Spleen (tissue), 11 donors: ENCODE measurements around the gene LY86. TPM values are rescaled to one million over a fixed set of nuclear protein-coding genes. Genes with fewer than 3 reads are reported as not detected.

ENCODE experiments used
- DNase-seq: peaks from one replicate; pipeline ENCODE4 v3.0.0-alpha.2; 2020
- H3K27ac ChIP-seq, 8 donors: fragments of 200-600 bp; sonication (generic) in 7 of 8; 1 replicate in 4 of 8; 2 replicates in 4 of 8; pipeline versions ENCODE4 v1.5.0 to v1.8.0; 2016 to 2021; ENCODE audit warnings: inconsistent platforms in 4 of 8, mild to moderate bottlenecking in 4 of 8, moderate library complexity in 1 of 8
- H3K27me3 ChIP-seq, 7 donors: fragments of 200-600 bp; sonication (generic) in 6 of 7; replicated peaks in 1 of 7; 1 replicate in 4 of 7; 2 replicates in 3 of 7; pipeline versions ENCODE4 v1.5.0 to v1.8.0; 2016 to 2021; ENCODE audit warnings: inconsistent platforms in 3 of 7, mild to moderate bottlenecking in 1 of 7
- H3K36me3 ChIP-seq, 6 donors: fragments of 200-600 bp; sonication (generic) in 5 of 6; 1 replicate in 4 of 6; 2 replicates in 2 of 6; pipeline versions ENCODE4 v1.5.0 to v1.8.0; 2016 to 2021; ENCODE audit warnings: inconsistent platforms in 2 of 6
- H3K4me1 ChIP-seq, 6 donors: fragments of 200-600 bp; sonication (generic) in 5 of 6; 1 replicate in 3 of 6; 2 replicates in 3 of 6; pipeline versions ENCODE4 v1.5.0 to v1.8.0; 2016 to 2021; ENCODE audit warnings: inconsistent platforms in 3 of 6
- H3K4me3 ChIP-seq, 8 donors: fragments of 200-600 bp; sonication (generic) in 7 of 8; 1 replicate in 4 of 8; 2 replicates in 4 of 8; pipeline versions ENCODE4 v1.5.0 to v1.8.0; 2016 to 2021; ENCODE audit warnings: inconsistent platforms in 4 of 8, mild to moderate bottlenecking in 4 of 8, moderate library complexity in 2 of 8
- H3K9me3 ChIP-seq, 8 donors: fragments of 200-600 bp; sonication (generic) in 7 of 8; 1 replicate in 4 of 8; 2 replicates in 4 of 8; pipeline versions ENCODE4 v1.5.0 to v1.8.0; 2016 to 2021; ENCODE audit warnings: inconsistent platforms in 4 of 8
- POLR2A ChIP-seq, 3 donors: fragments of 450-650 bp; IDR thresholded peaks; one replicate each; pipeline ENCODE4 v1.5.1; 2017; ENCODE audit warnings: antibody characterized with exemption in 3 of 3, mild to moderate bottlenecking in 1 of 3
- POLR2AphosphoS5 ChIP-seq, 3 donors: sonication (generic); formaldehyde crosslinking; IDR thresholded peaks; one replicate each; pipeline ENCODE4 v1.5.1; 2017; ENCODE audit warnings: antibody characterized with exemption in 3 of 3
- WGBS, 5 donors: extraction: QIAGEN DNeasy Blood & Tissue Kit in 3 of 5; methylation state at CpG; one replicate each; pipeline versions ENCODE4 v1.1.5 to v1.1.7; 2013 to 2018; 5-methylcytosine and 5-hydroxymethylcytosine counted together
- intact Hi-C: fragments of 100-400 bp; cut with DNase I; formaldehyde crosslinking; loops from one replicate; pipeline ENCODE4 v1.15.0; 2023; ENCODE audit warnings: low total_unique reads
- polyA plus RNA-seq, 3 donors: library from polyadenylated mRNA; stranded (reverse); fragments of 200-250 nt; gene quantifications; one replicate each; pipeline ENCODE4 v1.2.1, GENCODE V29; 2013
- total RNA-seq, 7 donors: library from RNA; depleted of rRNA in 3 of 7; stranded (reverse); fragments of >200 nt in 3 of 7; fragmentation: NEBNext Ultra II Directional in 4 of 7; extraction: Animal tissue kit (Norgen Biotek cat#: 25700) in 4 of 7; gene quantifications; one replicate each; pipeline versions ENCODE4 v1.1.0 to v1.2.1, GENCODE V29; 2016 to 2021
- TF ChIP-seq, protein P1 (sequence below), 11 experiments: fragments of 200-600 bp in 7 of 11; fragments of 450-650 bp in 4 of 11; sonication (generic) in 4 of 11; IDR thresholded peaks in 8 of 11; conservative IDR thresholded peaks in 3 of 11; 1 replicate in 7 of 11; 2 replicates in 4 of 11; pipeline versions ENCODE4 v1.4.0 to v1.8.0; 2016 to 2021; ENCODE audit warnings: antibody characterized with exemption in 11 of 11, inconsistent platforms in 4 of 11, mild to moderate bottlenecking in 1 of 11
- donor health status: healthy with polysubstance abuse.
- donor health status: DM: no; HTN: no; CAD: no; lungs with moderate emphysema.
- donor health status: DM: no; HTN: no; CAD: no.
- donor health status: Bipolar disorder and iron deficiency.
- donor health status: healthy.
- donor health status: DM: no; HTN: no; CAD: no.
- donor health status: DM: yes; HTN: yes; CAD: no.

LY86 gene
- total and polyA plus RNA-seq, 10 donors = 31.7 to 145 (median 70.2) TPM

DNA sequence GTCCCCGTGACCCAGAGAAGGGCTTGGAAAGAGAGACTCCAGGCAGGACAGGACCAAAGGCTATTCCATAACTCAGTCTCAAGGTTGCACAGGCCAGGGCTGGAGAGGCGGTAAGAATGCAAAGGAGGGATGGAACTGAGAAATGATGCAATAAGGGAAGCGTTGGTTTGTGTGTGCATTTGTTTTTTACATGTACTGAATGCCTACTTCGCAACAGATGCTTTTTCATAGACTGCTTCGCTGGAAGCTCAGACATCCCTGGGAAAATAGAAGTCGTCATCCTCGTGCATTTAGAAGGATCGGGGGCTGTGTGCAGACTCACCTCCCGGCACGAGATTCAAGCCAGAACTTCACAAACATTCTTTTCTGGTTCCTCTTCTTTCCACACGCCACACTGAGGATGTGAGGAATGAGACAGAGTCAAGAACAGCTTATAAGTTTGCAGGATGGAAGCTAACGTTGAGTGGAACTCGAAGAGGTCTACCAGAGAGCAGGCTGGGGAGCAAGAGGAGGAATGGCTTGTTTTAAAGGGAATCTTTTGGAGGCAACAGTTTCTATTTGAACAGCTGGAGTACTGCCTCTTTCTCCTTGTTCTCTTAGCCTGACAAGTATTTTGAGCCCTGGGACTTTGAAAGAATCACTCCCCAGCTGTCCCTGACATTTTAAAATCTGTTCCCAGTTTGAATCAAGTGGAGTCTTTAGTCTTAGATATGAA is 19.3 kb upstream of the LY86 start:
- TF ChIP-seq, protein P1, sequence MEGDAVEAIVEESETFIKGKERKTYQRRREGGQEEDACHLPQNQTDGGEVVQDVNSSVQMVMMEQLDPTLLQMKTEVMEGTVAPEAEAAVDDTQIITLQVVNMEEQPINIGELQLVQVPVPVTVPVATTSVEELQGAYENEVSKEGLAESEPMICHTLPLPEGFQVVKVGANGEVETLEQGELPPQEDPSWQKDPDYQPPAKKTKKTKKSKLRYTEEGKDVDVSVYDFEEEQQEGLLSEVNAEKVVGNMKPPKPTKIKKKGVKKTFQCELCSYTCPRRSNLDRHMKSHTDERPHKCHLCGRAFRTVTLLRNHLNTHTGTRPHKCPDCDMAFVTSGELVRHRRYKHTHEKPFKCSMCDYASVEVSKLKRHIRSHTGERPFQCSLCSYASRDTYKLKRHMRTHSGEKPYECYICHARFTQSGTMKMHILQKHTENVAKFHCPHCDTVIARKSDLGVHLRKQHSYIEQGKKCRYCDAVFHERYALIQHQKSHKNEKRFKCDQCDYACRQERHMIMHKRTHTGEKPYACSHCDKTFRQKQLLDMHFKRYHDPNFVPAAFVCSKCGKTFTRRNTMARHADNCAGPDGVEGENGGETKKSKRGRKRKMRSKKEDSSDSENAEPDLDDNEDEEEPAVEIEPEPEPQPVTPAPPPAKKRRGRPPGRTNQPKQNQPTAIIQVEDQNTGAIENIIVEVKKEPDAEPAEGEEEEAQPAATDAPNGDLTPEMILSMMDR (IDR thresholded peaks at IDR 0.05 in 8 of 11, conservative IDR thresholded peaks at IDR 0.05 in 3 of 11) = no peak
- no peak for TF ChIP-seq POLR2AphosphoS5 (IDR thresholded peaks at IDR 0.05)
- no peak for TF ChIP-seq POLR2A (IDR thresholded peaks at IDR 0.05)

GRCh38 chr6:6569811-6570164 is 18.7 kb upstream of the LY86 start:
- 72 to 90% (median 87%) methylated on average over 2 of the region's 2 CpGs for WGBS, 5 donors
- intact Hi-C loops = no loop called here
- H3K36me3 ChIP-seq = no peaks in the 10 kb centered on the region
- H3K4me3 ChIP-seq = no peak overlapping the region
- no peak overlapping the region for H3K27ac ChIP-seq
- H3K27me3 ChIP-seq = no peaks in the 10 kb centered on the region
- DNase-seq = no peak
- H3K4me1 ChIP-seq = peaks cover 0 to 5% (median 0%) of the 10 kb centered on the region in 6 donors
- peaks cover 0 to 13% (median 9%) of the 10 kb centered on the region in 8 donors for H3K9me3 ChIP-seq
- TF ChIP-seq, protein P1 (IDR thresholded peaks at IDR 0.05 in 8 of 11, conservative IDR thresholded peaks at IDR 0.05 in 3 of 11) = no peak
- TF ChIP-seq POLR2AphosphoS5 (IDR thresholded peaks at IDR 0.05) = no peak
- no peak for TF ChIP-seq POLR2A (IDR thresholded peaks at IDR 0.05)

More for the DNA sequence above, 19.3 kb upstream of the LY86 start:
- Histone ChIP-seq H3K4me1 (peaks cover 0 to 8% (median 0%) of the 10 kb centered on the region in 6 donors), H3K36me3 (no peaks in the 10 kb centered on the region), H3K9me3 (peaks cover 0 to 9% (median 6%) of the 10 kb centered on the region in 8 donors), H3K27me3 (no peaks in the 10 kb centered on the region), H3K27ac (no peak overlapping the region), H3K4me3 (no peak overlapping the region)
- intact Hi-C loops = no loop called here
- no peak for DNase-seq
- 60 to 86% (median 67%) methylated on average over 13 of the region's 13 CpGs for WGBS, 5 donors

DNA sequence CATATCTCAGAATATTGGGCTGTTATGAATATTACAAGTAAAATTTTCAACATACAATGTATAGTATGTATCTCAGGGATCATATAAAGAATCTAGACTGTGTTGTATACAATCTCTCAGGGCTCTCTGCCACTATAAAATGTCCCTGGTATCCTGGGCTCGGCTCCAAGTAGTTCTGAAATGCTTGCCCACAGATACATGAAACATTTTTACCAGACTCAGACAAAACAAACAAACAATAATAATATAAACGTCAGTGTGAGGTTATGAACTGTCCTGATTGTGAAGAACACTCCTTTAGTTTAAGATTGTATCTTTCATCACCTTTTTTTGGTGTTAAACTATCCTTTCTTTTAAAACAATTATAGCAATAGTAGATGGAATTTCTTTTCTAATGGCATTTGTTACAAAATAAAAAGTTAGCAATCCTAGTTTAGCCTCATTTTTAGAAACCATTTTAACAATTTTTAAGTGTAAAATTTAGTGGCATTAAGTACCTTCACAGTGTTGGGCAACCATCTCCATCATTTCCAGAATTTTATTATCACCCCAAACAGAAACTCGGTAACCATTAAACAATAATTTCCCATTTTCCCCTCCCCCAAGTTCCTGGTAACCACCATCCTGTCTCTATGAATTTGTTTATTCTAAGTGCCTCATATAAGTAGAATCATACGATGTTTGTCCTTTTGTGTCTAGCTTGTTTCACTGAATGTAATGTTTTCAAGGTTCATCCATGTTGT is 17.4 kb upstream of the LY86 start:
- intact Hi-C loops = no loop called here
- H3K4me1 ChIP-seq = no peaks in the 10 kb centered on the region
- no peaks in the 10 kb centered on the region for H3K27me3 ChIP-seq
- DNase-seq = no peak
- peaks cover 0 to 22% (median 9%) of the 10 kb centered on the region in 8 donors for H3K9me3 ChIP-seq
- H3K27ac ChIP-seq = no peak overlapping the region
- no peaks in the 10 kb centered on the region for H3K36me3 ChIP-seq
- 62 to 75% (median 74%) methylated on average over 4 of the region's 4 CpGs for WGBS, 5 donors
- TF ChIP-seq POLR2A (IDR thresholded peaks at IDR 0.05) = no peak
- TF ChIP-seq, protein P1 (IDR thresholded peaks at IDR 0.05 in 8 of 11, conservative IDR thresholded peaks at IDR 0.05 in 3 of 11) = no peak
- TF ChIP-seq POLR2AphosphoS5 (IDR thresholded peaks at IDR 0.05) = no peak
- H3K4me3 ChIP-seq = no peak overlapping the region

GRCh38 chr6:6575143-6575542 is 13.4 kb upstream of the LY86 start:
- H3K9me3 ChIP-seq = peaks cover 0 to 26% (median 9%) of the 10 kb centered on the region in 8 donors
- no peak for DNase-seq
- 91 to 95% (median 93%) methylated on average over 4 of the region's 4 CpGs for WGBS, 5 donors
- peaks cover 4 to 11% (median 8%) of the 10 kb centered on the region in 6 donors for H3K4me1 ChIP-seq
- no peak overlapping the region for H3K4me3 ChIP-seq
- intact Hi-C loops = no loop called here
- no peaks in the 10 kb centered on the region for H3K36me3 ChIP-seq
- TF ChIP-seq POLR2A (IDR thresholded peaks at IDR 0.05) (no peak), POLR2AphosphoS5 (IDR thresholded peaks at IDR 0.05) (no peak)
- TF ChIP-seq, protein P1 (IDR thresholded peaks at IDR 0.05 in 8 of 11, conservative IDR thresholded peaks at IDR 0.05 in 3 of 11) = no peak
- no peaks in the 10 kb centered on the region for H3K27me3 ChIP-seq
- no peak overlapping the region for H3K27ac ChIP-seq
